Subcutaneous abdominal adipose tissue (tissue), 5 donors: ENCODE measurements around the gene NIT2.
"Not testable (repeated sequence)": the region's sequence is repeated elsewhere in the genome, so short reads cannot be mapped to it uniquely, and the experiment has no call there.

ENCODE experiments used
- H3K27ac ChIP-seq: one replicate; pipeline ENCODE4 v1.7.0; 2013; ENCODE audit warnings: low read depth, mild to moderate bottlenecking, inconsistent platforms, low read length, moderate library complexity
- H3K27me3 ChIP-seq, 5 donors: one replicate each; pipeline ENCODE4 v1.7.0; 2013; ENCODE audit warnings: low read length in 5 of 5, inconsistent platforms in 1 of 5; ENCODE audit not compliant: control insufficient read depth in 5 of 5, insufficient read depth in 4 of 5
- H3K36me3 ChIP-seq, 5 donors: one replicate each; pipeline ENCODE4 v1.7.0; 2013; ENCODE audit warnings: low read length in 5 of 5; ENCODE audit not compliant: control insufficient read depth in 5 of 5, insufficient read depth in 5 of 5
- H3K4me1 ChIP-seq, 5 donors: one replicate each; pipeline ENCODE4 v1.7.0; 2013; ENCODE audit warnings: low read length in 5 of 5, mild to moderate bottlenecking in 3 of 5, moderate library complexity in 1 of 5; ENCODE audit not compliant: control insufficient read depth in 5 of 5, insufficient read depth in 5 of 5
- H3K4me3 ChIP-seq, 5 donors: one replicate each; pipeline ENCODE4 v1.7.0; 2013; ENCODE audit warnings: low read length in 5 of 5, low read depth in 1 of 5
- H3K9ac ChIP-seq, 5 donors: one replicate each; pipeline ENCODE4 v1.7.0; 2013; ENCODE audit warnings: low read length in 5 of 5, mild to moderate bottlenecking in 4 of 5, moderate library complexity in 3 of 5
- H3K9me3 ChIP-seq, 5 donors: one replicate each; pipeline ENCODE4 v1.7.0; 2013; ENCODE audit warnings: low read length in 5 of 5; ENCODE audit not compliant: control insufficient read depth in 5 of 5
- donor health status: healthy.
- donor health status: healthy.
- donor health status: healthy.
- donor health status: healthy.
- donor health status: healthy.

Gene NIT2

DNA sequence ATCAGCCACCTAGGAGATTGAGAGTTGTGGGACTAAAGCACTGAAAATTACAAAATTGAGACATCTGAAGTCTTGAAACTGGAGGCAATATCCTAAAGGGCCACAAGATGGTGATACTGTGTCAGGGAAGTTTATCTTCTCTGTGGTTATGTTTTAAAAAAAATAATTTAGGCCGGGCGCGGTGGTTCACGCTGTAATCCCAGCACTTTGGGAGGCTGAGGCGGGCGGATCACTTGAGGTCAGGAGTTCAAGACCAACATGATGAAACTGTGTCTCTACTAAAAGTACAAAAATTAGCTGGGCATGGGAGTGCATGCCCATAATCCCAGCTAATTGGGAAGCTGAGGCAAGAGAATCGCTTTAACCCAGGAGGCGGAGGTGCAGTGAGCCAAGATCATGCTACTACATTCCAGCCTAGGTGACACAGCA is 17.9 kb upstream of the NIT2 start:
- Histone ChIP-seq H3K4me1 (peaks cover 0 to 7% (median 0%) of the 10 kb centered on the region in 5 donors), H3K27me3 (no peaks in the 10 kb centered on the region), H3K9ac (peak overlapping the region in 1 of 5 donors; percentile 20), H3K9me3 (no peaks in the 10 kb centered on the region), H3K36me3 (peaks cover 9 to 45% (median 27%) of the 10 kb centered on the region in 5 donors), H3K4me3 (no peak overlapping the region), H3K27ac (no peak overlapping the region)

GRCh38 chr3:100317912-100318311 is 16.6 kb upstream of the NIT2 start:
- Histone ChIP-seq H3K27me3 (no peaks in the 10 kb centered on the region), H3K9ac (no peak overlapping the region), H3K36me3 (peaks cover 9 to 40% (median 24%) of the 10 kb centered on the region in 5 donors), H3K4me3 (no peak overlapping the region), H3K27ac (no peak overlapping the region), H3K9me3 (no peaks in the 10 kb centered on the region), H3K4me1 (peaks cover 0 to 7% (median 0%) of the 10 kb centered on the region in 5 donors)

DNA sequence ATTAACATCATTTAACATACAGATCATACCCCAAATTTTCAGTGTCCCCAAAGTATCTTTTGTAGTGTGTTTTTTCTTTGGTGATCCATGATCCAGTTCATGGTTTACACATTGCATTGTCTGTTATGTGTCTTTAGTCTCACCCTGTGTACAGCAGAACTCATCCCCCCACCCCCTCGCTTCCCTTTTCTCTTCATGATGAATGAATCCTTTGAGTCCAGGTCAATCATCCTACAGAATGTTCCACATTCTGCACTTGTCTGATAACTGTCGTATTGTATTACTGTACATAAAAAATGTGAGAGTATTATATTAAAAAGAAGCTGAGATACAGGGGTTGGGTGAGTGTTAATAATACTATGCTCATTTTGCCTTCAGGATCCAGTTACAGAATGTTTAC is 14.6 kb upstream of the NIT2 start:
- peaks cover 0 to 16% (median 2%) of the 10 kb centered on the region in 5 donors for H3K4me1 ChIP-seq
- peaks cover 9 to 35% (median 25%) of the 10 kb centered on the region in 5 donors for H3K36me3 ChIP-seq
- H3K27me3 ChIP-seq, result no peaks in the 10 kb centered on the region
- no peak overlapping the region for H3K9ac ChIP-seq
- no peaks in the 10 kb centered on the region for H3K9me3 ChIP-seq
- H3K4me3 ChIP-seq, result no peak overlapping the region
- no peak overlapping the region for H3K27ac ChIP-seq

- no peak overlapping the region for H3K4me3 ChIP-seq
- no peaks in the 10 kb centered on the region for H3K9me3 ChIP-seq
- no peaks in the 10 kb centered on the region for H3K27me3 ChIP-seq
- H3K9ac ChIP-seq, result peak overlapping the region in 1 of 5 donors; percentile 30
- H3K27ac ChIP-seq, result peak overlapping the region; percentile 7
- peaks cover 10 to 32% (median 24%) of the 10 kb centered on the region in 5 donors for H3K36me3 ChIP-seq
- H3K4me1 ChIP-seq, result peaks cover 0 to 9% (median 2%) of the 10 kb centered on the region in 5 donors
Observed at GRCh38 chr3:100324044-100324443, 10.5 kb upstream of the NIT2 start.

DNA sequence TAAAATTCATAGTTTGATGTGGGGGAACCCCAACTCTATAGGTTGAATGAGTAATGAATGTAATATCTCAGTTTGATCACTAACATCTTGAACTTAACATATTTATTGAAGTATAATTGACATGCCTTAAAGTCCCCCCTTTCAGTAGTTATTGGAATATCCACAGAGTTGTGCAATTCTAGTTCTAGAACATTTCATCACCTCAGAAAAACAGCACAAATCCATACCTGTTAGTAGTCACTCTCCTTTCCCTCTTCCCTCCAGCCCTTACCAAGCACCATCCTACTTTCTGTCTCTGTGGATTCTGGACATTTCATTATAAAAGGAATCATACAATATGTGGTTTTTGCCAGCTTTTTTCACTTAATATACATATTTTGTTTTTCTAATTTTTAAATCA is 8.7 kb upstream of the NIT2 start:
- peaks cover 0 to 9% (median 2%) of the 10 kb centered on the region in 5 donors for H3K4me1 ChIP-seq
- no peaks in the 10 kb centered on the region for H3K9me3 ChIP-seq
- no peak overlapping the region for H3K4me3 ChIP-seq
- H3K9ac ChIP-seq, result no peak overlapping the region
- H3K27me3 ChIP-seq, result no peaks in the 10 kb centered on the region
- H3K27ac ChIP-seq, result no peak overlapping the region
- H3K36me3 ChIP-seq, result peaks cover 5 to 17% (median 9%) of the 10 kb centered on the region in 5 donors

GRCh38 chr3:100327377-100327776 is 7.2 kb upstream of the NIT2 start:
- H3K27ac ChIP-seq, result not testable (repeated sequence)

DNA sequence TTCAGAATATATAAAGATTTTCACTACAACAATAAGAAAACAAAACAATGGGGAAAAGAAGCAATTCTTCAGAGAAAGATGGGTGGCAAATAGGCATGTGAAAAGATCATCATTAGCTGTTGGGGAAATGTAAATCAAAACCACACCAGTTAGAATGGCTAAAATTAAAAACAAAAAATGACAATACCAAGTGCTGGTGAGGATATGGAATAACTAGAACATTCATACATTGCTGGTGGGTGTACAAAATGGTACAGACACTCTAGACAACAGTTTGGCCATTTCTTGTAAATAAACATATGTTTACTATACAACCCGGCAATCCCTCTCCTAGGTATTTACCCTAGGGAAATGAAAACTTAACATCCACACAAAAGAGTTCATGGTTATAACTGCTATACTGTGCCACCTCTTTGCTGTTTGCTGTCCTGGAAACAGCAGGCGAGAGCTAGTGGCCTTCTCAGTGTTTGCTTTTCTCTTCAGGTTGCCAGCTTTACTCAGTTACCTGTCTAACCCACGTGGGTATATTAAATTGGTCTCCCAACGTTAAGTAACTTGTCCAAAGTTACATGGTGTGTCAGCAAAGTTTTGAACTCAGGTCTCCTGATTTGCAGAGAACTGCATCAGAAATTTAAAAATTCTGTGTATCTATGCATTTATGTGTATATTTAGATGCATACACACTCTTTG is 4.6 kb upstream of the NIT2 start:
- Histone ChIP-seq H3K36me3 (peaks cover 0 to 9% (median 5%) of the 10 kb centered on the region in 5 donors), H3K4me3 (no peak overlapping the region), H3K27me3 (no peaks in the 10 kb centered on the region), H3K9me3 (no peaks in the 10 kb centered on the region), H3K27ac (no peak overlapping the region), H3K9ac (no peak overlapping the region), H3K4me1 (peaks cover 2 to 8% (median 6%) of the 10 kb centered on the region in 5 donors)

More at GRCh38 chr3:100327377-100327776, 7.2 kb upstream of the NIT2 start:
- H3K36me3 ChIP-seq, H3K4me1 ChIP-seq, H3K9me3 ChIP-seq, H3K27me3 ChIP-seq, H3K4me3 ChIP-seq, H3K9ac ChIP-seq: not testable (repeated sequence)

GRCh38 chr3:100330651-100331050 is 3.9 kb upstream of the NIT2 start:
- no peaks in the 10 kb centered on the region for H3K9me3 ChIP-seq
- H3K27ac ChIP-seq, result no peak overlapping the region
- H3K4me3 ChIP-seq, result no peak overlapping the region
- no peak overlapping the region for H3K9ac ChIP-seq
- H3K27me3 ChIP-seq, result no peaks in the 10 kb centered on the region
- peaks cover 0 to 7% (median 3%) of the 10 kb centered on the region in 5 donors for H3K36me3 ChIP-seq
- peaks cover 2 to 15% (median 13%) of the 10 kb centered on the region in 5 donors for H3K4me1 ChIP-seq

- Histone ChIP-seq H3K4me3 (no peak overlapping the region), H3K27ac (no peak overlapping the region), H3K36me3 (peaks cover 0 to 2% (median 0%) of the 10 kb centered on the region in 5 donors), H3K4me1 (peaks cover 2 to 17% (median 14%) of the 10 kb centered on the region in 5 donors), H3K9me3 (no peaks in the 10 kb centered on the region), H3K9ac (no peak overlapping the region), H3K27me3 (no peaks in the 10 kb centered on the region)
Observed at GRCh38 chr3:100331660-100332059, 2.9 kb upstream of the NIT2 start.

DNA sequence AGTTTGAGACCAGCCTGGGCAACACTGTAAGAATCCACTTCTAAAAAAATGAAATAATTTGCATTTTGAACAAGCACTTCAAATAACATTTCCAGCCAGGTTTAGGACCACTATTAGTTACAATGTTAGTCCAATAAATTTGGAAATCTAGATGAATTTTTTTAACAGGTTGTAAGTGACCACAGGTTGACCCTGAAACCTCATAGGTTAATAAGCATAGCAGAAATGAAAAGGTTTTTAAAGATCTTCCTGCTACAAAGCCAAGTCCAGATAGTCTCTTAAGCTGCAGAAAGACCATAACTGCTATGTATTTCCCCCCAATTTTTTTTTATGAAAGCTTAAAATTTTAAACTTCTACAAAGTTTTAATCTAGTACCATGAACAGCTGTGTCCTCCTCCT is 1.5 kb upstream of the NIT2 start:
- Histone ChIP-seq H3K27ac (no peak overlapping the region), H3K4me3 (no peak overlapping the region), H3K4me1 (peaks cover 2 to 17% (median 14%) of the 10 kb centered on the region in 5 donors), H3K36me3 (peaks cover 0 to under 1% (median 0%) of the 10 kb centered on the region in 5 donors), H3K9ac (no peak overlapping the region), H3K9me3 (no peaks in the 10 kb centered on the region), H3K27me3 (no peaks in the 10 kb centered on the region)
